ENCODE measurements around the gene RXRB. TPM values are rescaled to one million over a fixed set of nuclear protein-coding genes. Genes with fewer than 3 reads are reported as not detected.

The RXRB gene
- total and polyA plus RNA-seq, 2 of the 13 experiments (the other 11 are each of a cell fraction or from before 2014, with no cell fraction given): 26.7 to 55.7 TPM

DNA sequence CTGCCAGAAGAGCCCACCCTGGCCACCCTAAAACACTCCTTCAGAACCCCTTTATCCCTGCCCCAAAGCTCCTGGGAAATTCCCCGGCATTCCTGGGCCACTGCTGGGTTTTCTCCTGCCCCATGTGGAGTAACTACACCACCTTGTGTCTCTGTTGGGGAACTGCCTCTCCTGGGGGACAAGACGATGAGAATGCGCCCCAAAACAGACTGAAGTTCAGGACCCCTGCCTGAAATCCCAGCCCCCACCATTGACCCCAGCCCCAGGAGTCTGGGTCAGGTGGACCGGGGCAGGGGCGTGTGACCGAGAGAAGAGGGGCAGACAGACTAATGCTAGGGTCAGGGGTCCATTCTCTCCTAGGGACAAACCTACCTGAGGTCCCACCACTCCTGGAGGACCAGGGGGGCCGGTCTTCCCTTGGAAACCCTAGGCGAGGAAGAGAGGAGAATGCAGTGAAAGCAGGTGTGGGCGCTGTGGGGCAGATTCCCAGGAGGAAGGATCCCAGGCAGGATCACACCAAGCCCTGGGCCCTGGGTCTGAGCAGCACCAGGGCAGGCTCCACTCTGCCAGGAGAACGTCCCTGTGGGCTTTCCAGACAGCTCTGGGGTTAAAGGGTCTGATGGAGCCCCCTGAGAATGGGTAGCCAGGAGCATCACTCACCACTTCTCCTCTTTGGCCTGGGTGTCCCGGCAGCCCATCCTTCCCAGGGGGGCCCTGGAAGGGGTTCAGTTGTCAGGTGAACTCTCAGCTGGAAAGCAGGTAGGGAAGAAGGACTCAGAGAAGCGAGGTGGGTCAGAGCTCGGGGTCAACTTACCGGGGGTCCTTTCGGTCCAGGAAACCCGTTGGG, 27.6 kb downstream of the RXRB start (continued):
- TF ChIP-seq MED13 (CRISPR knock-in tag; IDR thresholded peaks at IDR 0.05) (no peak), SPEN (CRISPR knock-in tag; IDR thresholded peaks at IDR 0.05; ENCODE audit: low read depth) (0 out of 2 replicates have a peak, but pooled peaks have one; percentile 30), ZEB1 (IDR thresholded peaks at IDR 0.05; ENCODE audit: insufficient replicate concordance, low read depth) (peak; percentile 55), ZNF33B (CRISPR knock-in tag; IDR thresholded peaks at IDR 0.05) (0 out of 2 replicates have a peak, but pooled peaks have one; percentile 60), ZFP37 (CRISPR knock-in tag; IDR thresholded peaks at IDR 0.05; ENCODE audit: borderline replicate concordance) (no peak), BORCS8-MEF2B (CRISPR knock-in tag; IDR thresholded peaks at IDR 0.05) (0 out of 2 replicates have a peak, but pooled peaks have one; percentile 48), ZNF343 (CRISPR knock-in tag; IDR thresholded peaks at IDR 0.05) (no peak), SP4 (CRISPR knock-in tag; IDR thresholded peaks at IDR 0.05) (0 out of 2 replicates have a peak, but pooled peaks have one; percentile 27), ARID2 (CRISPR knock-in tag; IDR thresholded peaks at IDR 0.05; ENCODE audit: borderline replicate concordance) (peak; percentile 31; the same call in 1 of the 2 replicates), ZNF7 (CRISPR knock-in tag; IDR thresholded peaks at IDR 0.05) (no peak), PHF8 (CRISPR knock-in tag; IDR thresholded peaks at IDR 0.05) (peak; percentile 32; the same call in 1 of the 2 replicates), ZSCAN30 (CRISPR knock-in tag; IDR thresholded peaks at IDR 0.05) (0 out of 2 replicates have a peak, but pooled peaks have one; percentile 58)
- TF ChIP-seq, protein P1, sequence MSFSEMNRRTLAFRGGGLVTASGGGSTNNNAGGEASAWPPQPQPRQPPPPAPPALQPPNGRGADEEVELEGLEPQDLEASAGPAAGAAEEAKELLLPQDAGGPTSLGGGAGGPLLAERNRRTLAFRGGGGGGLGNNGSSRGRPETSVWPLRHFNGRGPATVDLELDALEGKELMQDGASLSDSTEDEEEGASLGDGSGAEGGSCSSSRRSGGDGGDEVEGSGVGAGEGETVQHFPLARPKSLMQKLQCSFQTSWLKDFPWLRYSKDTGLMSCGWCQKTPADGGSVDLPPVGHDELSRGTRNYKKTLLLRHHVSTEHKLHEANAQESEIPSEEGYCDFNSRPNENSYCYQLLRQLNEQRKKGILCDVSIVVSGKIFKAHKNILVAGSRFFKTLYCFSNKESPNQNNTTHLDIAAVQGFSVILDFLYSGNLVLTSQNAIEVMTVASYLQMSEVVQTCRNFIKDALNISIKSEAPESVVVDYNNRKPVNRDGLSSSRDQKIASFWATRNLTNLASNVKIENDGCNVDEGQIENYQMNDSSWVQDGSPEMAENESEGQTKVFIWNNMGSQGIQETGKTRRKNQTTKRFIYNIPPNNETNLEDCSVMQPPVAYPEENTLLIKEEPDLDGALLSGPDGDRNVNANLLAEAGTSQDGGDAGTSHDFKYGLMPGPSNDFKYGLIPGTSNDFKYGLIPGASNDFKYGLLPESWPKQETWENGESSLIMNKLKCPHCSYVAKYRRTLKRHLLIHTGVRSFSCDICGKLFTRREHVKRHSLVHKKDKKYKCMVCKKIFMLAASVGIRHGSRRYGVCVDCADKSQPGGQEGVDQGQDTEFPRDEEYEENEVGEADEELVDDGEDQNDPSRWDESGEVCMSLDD (CRISPR knock-in tag; IDR thresholded peaks at IDR 0.05; ENCODE audit: borderline replicate concordance): peak; percentile 85
- TF ChIP-seq, protein P2, sequence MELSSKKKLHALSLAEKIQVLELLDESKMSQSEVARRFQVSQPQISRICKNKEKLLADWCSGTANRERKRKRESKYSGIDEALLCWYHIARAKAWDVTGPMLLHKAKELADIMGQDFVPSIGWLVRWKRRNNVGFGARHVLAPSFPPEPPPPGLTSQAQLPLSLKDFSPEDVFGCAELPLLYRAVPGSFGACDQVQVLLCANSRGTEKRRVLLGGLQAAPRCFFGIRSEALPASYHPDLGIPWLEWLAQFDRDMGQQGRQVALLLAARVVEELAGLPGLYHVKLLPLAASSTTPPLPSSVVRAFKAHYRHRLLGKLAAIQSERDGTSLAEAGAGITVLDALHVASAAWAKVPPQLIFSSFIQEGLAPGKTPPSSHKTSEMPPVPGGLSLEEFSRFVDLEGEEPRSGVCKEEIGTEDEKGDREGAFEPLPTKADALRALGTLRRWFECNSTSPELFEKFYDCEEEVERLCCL (CRISPR knock-in tag; IDR thresholded peaks at IDR 0.05; ENCODE audit: borderline replicate concordance): no peak
- TF ChIP-seq, protein P3, sequence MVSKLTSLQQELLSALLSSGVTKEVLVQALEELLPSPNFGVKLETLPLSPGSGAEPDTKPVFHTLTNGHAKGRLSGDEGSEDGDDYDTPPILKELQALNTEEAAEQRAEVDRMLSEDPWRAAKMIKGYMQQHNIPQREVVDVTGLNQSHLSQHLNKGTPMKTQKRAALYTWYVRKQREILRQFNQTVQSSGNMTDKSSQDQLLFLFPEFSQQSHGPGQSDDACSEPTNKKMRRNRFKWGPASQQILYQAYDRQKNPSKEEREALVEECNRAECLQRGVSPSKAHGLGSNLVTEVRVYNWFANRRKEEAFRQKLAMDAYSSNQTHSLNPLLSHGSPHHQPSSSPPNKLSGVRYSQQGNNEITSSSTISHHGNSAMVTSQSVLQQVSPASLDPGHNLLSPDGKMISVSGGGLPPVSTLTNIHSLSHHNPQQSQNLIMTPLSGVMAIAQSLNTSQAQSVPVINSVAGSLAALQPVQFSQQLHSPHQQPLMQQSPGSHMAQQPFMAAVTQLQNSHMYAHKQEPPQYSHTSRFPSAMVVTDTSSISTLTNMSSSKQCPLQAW (CRISPR knock-in tag; IDR thresholded peaks at IDR 0.05): peak; percentile 77; the same call in 1 of the 2 replicates
- TF ChIP-seq, protein P4, sequence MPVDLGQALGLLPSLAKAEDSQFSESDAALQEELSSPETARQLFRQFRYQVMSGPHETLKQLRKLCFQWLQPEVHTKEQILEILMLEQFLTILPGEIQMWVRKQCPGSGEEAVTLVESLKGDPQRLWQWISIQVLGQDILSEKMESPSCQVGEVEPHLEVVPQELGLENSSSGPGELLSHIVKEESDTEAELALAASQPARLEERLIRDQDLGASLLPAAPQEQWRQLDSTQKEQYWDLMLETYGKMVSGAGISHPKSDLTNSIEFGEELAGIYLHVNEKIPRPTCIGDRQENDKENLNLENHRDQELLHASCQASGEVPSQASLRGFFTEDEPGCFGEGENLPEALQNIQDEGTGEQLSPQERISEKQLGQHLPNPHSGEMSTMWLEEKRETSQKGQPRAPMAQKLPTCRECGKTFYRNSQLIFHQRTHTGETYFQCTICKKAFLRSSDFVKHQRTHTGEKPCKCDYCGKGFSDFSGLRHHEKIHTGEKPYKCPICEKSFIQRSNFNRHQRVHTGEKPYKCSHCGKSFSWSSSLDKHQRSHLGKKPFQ (CRISPR knock-in tag; IDR thresholded peaks at IDR 0.05; ENCODE audit: insufficient replicate concordance): peak; percentile 31
